H1 (cell line): ENCODE measurements around the gene IDI1. TPM values are rescaled to one million over a fixed set of nuclear protein-coding genes. Genes with fewer than 3 reads are reported as not detected.

ENCODE experiments used
- CTCF ChIA-PET: fragments of 300-600 bp; sonication (Branson Sonifier 250); formaldehyde crosslinking; loops from one replicate; lab custom pipeline; 2021; ENCODE audit not compliant: partially characterized antibody; lab: Charles Lee
- POLR2A ChIA-PET: fragments of 300-600 bp; sonication (Branson Sonifier 250); formaldehyde crosslinking; loops from one replicate; lab custom pipeline; 2021; ENCODE audit warnings: inconsistent platforms; ENCODE audit not compliant: partially characterized antibody; lab: Charles Lee
- DNase-seq, 2 experiments: peaks; one replicate each; pipeline versions ENCODE4 v3.0.0 to v3.0.0-alpha.2; 2010 to 2022; ENCODE audit warnings: low spot score in 2 of 2, low read depth in 1 of 2, mixed read lengths in 1 of 2
- FAIRE-seq: peaks from 2 replicates; lab custom pipeline; 2011; peaks lifted over from hg19 to GRCh38; lab: Jason Lieb, UNC
- H2AFZ ChIP-seq: 2 replicates; pipeline ENCODE4 v1.8.1; 2012; ENCODE audit warnings: low read length, inconsistent platforms
- H2AK5ac ChIP-seq: 2 replicates; pipeline ENCODE4 v1.6.1; 2013; ENCODE audit warnings: low read depth, low read length
- H2BK120ac ChIP-seq: replicated peaks from 2 replicates; pipeline ENCODE3; 2013; ENCODE audit warnings: low read depth, low read length, inconsistent platforms
- H2BK12ac ChIP-seq: 2 replicates; pipeline ENCODE4 v1.6.1; 2013; ENCODE audit warnings: low read depth, low read length
- H2BK15ac ChIP-seq: 2 replicates; pipeline ENCODE4 v1.6.1; 2013; ENCODE audit warnings: low read length
- H2BK20ac ChIP-seq: 2 replicates; pipeline ENCODE4 v1.6.1; 2013; ENCODE audit warnings: low read length
- H2BK5ac ChIP-seq: 2 replicates; pipeline ENCODE4 v1.6.1; 2013; ENCODE audit warnings: low read depth, low read length
- H3K14ac ChIP-seq: 2 replicates; pipeline ENCODE4 v1.6.1; 2013; ENCODE audit warnings: inconsistent platforms; ENCODE audit not compliant: insufficient read length
- H3K18ac ChIP-seq: 2 replicates; pipeline ENCODE4 v1.6.1; 2013; ENCODE audit warnings: low read length; ENCODE audit errors: extremely low read depth
- H3K23ac ChIP-seq: 2 replicates; pipeline ENCODE4 v1.6.1; 2013; ENCODE audit warnings: inconsistent platforms; ENCODE audit not compliant: insufficient read length
- H3K23me2 ChIP-seq: 2 replicates; pipeline ENCODE4 v1.6.1; 2013; ENCODE audit warnings: low read depth, low read length
- H3K27ac ChIP-seq: 2 replicates; pipeline ENCODE4 v1.6.1; 2011; ENCODE audit warnings: low read depth, low read length, inconsistent platforms
- H3K27me3 ChIP-seq, 4 experiments: replicated peaks in 1 of 4; 1 replicate in 1 of 4; 2 replicates in 3 of 4; pipeline versions ENCODE4 v1.6.1 to v1.8.1; 2011 to 2013; ENCODE audit warnings: low read length in 3 of 4, mild to moderate bottlenecking in 3 of 4, inconsistent platforms in 2 of 4, mixed read lengths in 2 of 4, moderate library complexity in 1 of 4; ENCODE audit not compliant: control insufficient read depth in 3 of 4, insufficient read depth in 3 of 4; ENCODE audit errors: extremely low read depth in 1 of 4
- H3K36me3 ChIP-seq, 4 experiments: 2 replicates each; pipeline versions ENCODE4 v1.6.1 to v1.8.1; 2011 to 2013; ENCODE audit warnings: mild to moderate bottlenecking in 4 of 4, low read length in 3 of 4, moderate library complexity in 2 of 4, control low read depth in 1 of 4, inconsistent platforms in 1 of 4; ENCODE audit not compliant: insufficient read depth in 4 of 4, control insufficient read depth in 2 of 4
- H3K4ac ChIP-seq: replicated peaks from 2 replicates; pipeline ENCODE3; 2013; ENCODE audit warnings: low read length, low read depth, mixed read lengths, inconsistent platforms; ENCODE audit not compliant: insufficient read length
- H3K4me1 ChIP-seq, 4 experiments: replicated peaks in 1 of 4; 1 replicate in 1 of 4; 2 replicates in 3 of 4; pipeline versions ENCODE4 v1.6.1 to v1.8.1; 2011 to 2013; ENCODE audit warnings: low read length in 3 of 4, inconsistent platforms in 2 of 4, mixed read lengths in 1 of 4; ENCODE audit not compliant: insufficient read depth in 4 of 4, control insufficient read depth in 3 of 4
- H3K4me2 ChIP-seq, 2 experiments: 2 replicates each; pipeline versions ENCODE4 v1.6.1 to v1.8.1; 2011 to 2013; ENCODE audit warnings: low read depth in 2 of 2, low read length in 2 of 2, control low read depth in 1 of 2, inconsistent platforms in 1 of 2, mild to moderate bottlenecking in 1 of 2; ENCODE audit not compliant: insufficient read depth in 1 of 2
- H3K4me3 ChIP-seq, 4 experiments: fragments of 200-600, 300-600 bp in 1 of 4; sonication (generic), shearing (Covaris generic), sonication (Bioruptor Twin) in 1 of 4; 2 replicates each; pipeline versions ENCODE4 v1.5.1 to v1.8.1; 2011 to 2016; ENCODE audit warnings: low read length in 4 of 4, low read depth in 3 of 4, control low read depth in 2 of 4, inconsistent platforms in 2 of 4, mild to moderate bottlenecking in 2 of 4, mixed read lengths in 1 of 4, moderate library complexity in 1 of 4; ENCODE audit not compliant: insufficient read depth in 2 of 4; ENCODE audit errors: extremely low read depth in 1 of 4
- H3K56ac ChIP-seq: replicated peaks from 2 replicates; pipeline ENCODE3; 2013; ENCODE audit warnings: low read depth, mild to moderate bottlenecking, mixed read lengths, low read length, inconsistent platforms; ENCODE audit not compliant: insufficient read length
- H3K79me1 ChIP-seq: 2 replicates; pipeline ENCODE4 v1.6.1; 2013; ENCODE audit warnings: low read depth, low read length, control low read depth
- H3K79me2 ChIP-seq, 2 experiments: 2 replicates each; pipeline versions ENCODE4 v1.6.1 to v1.8.1; 2012 to 2013; ENCODE audit warnings: low read length in 2 of 2, mild to moderate bottlenecking in 2 of 2, inconsistent platforms in 1 of 2; ENCODE audit not compliant: insufficient read depth in 2 of 2, control insufficient read depth in 1 of 2
- H3K9ac ChIP-seq, 4 experiments: replicated peaks in 1 of 4; 1 replicate in 1 of 4; 2 replicates in 3 of 4; pipeline versions ENCODE4 v1.6.1 to v1.8.1; 2011 to 2013; ENCODE audit warnings: low read depth in 3 of 4, low read length in 3 of 4, control low read depth in 2 of 4, mild to moderate bottlenecking in 2 of 4, moderate library complexity in 2 of 4, inconsistent platforms in 1 of 4; ENCODE audit errors: extremely low read depth in 1 of 4
- H3K9me3 ChIP-seq, 2 experiments: 2 replicates each; pipeline versions ENCODE4 v1.6.1 to v1.8.1; 2012 to 2013; ENCODE audit warnings: mild to moderate bottlenecking in 2 of 2, moderate library complexity in 2 of 2, control low read depth in 1 of 2, inconsistent platforms in 1 of 2, low read depth in 1 of 2, low read length in 1 of 2, mixed read lengths in 1 of 2; ENCODE audit not compliant: insufficient read depth in 2 of 2
- H4K20me1 ChIP-seq, 2 experiments: replicated peaks in 1 of 2; 2 replicates each; pipeline versions ENCODE3 to v1.8.1; 2011 to 2013; ENCODE audit warnings: inconsistent platforms in 2 of 2, low read length in 2 of 2, mild to moderate bottlenecking in 1 of 2; ENCODE audit not compliant: insufficient read depth in 2 of 2, control insufficient read depth in 1 of 2
- H4K5ac ChIP-seq: 2 replicates; pipeline ENCODE4 v1.6.1; 2013; ENCODE audit warnings: low read length, low read depth, mixed read lengths, inconsistent platforms; ENCODE audit not compliant: insufficient read length
- H4K8ac ChIP-seq: 2 replicates; pipeline ENCODE4 v1.8.0; 2013; ENCODE audit warnings: mild to moderate bottlenecking, moderate library complexity, low read length, inconsistent platforms; ENCODE audit not compliant: insufficient read depth; ENCODE audit errors: extremely low read depth
- H4K91ac ChIP-seq: replicated peaks from 2 replicates; pipeline ENCODE3; 2013; ENCODE audit warnings: low read length, mixed read lengths, inconsistent platforms; ENCODE audit not compliant: insufficient read length
- CTCF ChIP-seq, 3 experiments: IDR thresholded peaks; 1 replicate in 2 of 3; 2 replicates in 1 of 3; pipeline versions ENCODE4 v1.5.1 to v1.6.1; 2011; ENCODE audit warnings: low read length in 3 of 3, mild to moderate bottlenecking in 3 of 3, inconsistent platforms in 2 of 3, low read depth in 1 of 3, moderate library complexity in 1 of 3; ENCODE audit not compliant: insufficient read depth in 1 of 3; ENCODE audit errors: control extremely low read depth in 1 of 3
- RAD21 ChIP-seq, 2 experiments: IDR thresholded peaks in 1 of 2; conservative IDR thresholded peaks in 1 of 2; 2 replicates each; pipeline ENCODE4 v1.6.1; 2011; ENCODE audit warnings: low read depth in 2 of 2, low read length in 2 of 2, improper control_type of control experiment in 1 of 2, inconsistent platforms in 1 of 2, mild to moderate bottlenecking in 1 of 2, moderate library complexity in 1 of 2
- SP4 ChIP-seq: IDR thresholded peaks from 2 replicates; pipeline ENCODE4 v1.6.1; 2012; ENCODE audit warnings: low read length, inconsistent platforms
- WGBS, 2 experiments: shearing (Covaris generic) in 1 of 2; methylation state at CpG; one replicate each; pipeline versions ENCODE4 v1.1.6 to v1.1.7; 2013 to 2015; ENCODE audit warnings: low lambda C conversion rate in 2 of 2, mixed read lengths in 2 of 2, inconsistent platforms in 1 of 2, low coverage in 1 of 2, missing lambda C conversion rate in 1 of 2; ENCODE audit not compliant: insufficient replicate concordance in 2 of 2, insufficient coverage in 1 of 2, insufficient read length in 1 of 2; ENCODE audit errors: extremely low coverage in 1 of 2, missing lambda C conversion rate in 1 of 2; 5-methylcytosine and 5-hydroxymethylcytosine counted together
- polyA plus RNA-seq, 7 experiments: library from polyadenylated mRNA; depleted of rRNA in 3 of 7; stranded (reverse) in 5 of 7; unstranded in 2 of 7; fragments of >200 nt in 5 of 7; fragments of 200-250 nt in 2 of 7; gene quantifications; 1 replicate in 5 of 7; 2 replicates in 1 of 7; 4 replicates in 1 of 7; pipeline versions ENCODE4 v1.2.1 to v1.2.3, GENCODE V29; 2011 to 2013; ENCODE audit warnings: missing spikeins in 2 of 7, mixed read lengths in 2 of 7
- total RNA-seq: library from RNA; stranded (reverse); fragmentation: NEBNext Ultra II Directional; extraction: Animal tissue kit (Norgen Biotek cat#: 25700); gene quantifications from 2 replicates; pipeline ENCODE4 v1.2.1, GENCODE V29; 2021

Gene IDI1
- total and polyA plus RNA-seq, 2 of the 8 experiments (the other 6 are each of a cell fraction or from before 2014, with no cell fraction given): 35.3 to 56.6 TPM

GRCh38 chr10:1074052-1074747, 25.3 kb upstream of the IDI1 start:
- DNase-seq: peak in 1 of 2 experiments; percentile 38
- no peak overlapping the region for H2AFZ ChIP-seq
- H2BK15ac ChIP-seq: no peak overlapping the region
- no peak overlapping the region for H3K4me2 ChIP-seq
- no peaks in the 10 kb centered on the region for H3K23me2 ChIP-seq
- no peaks in the 10 kb centered on the region for H3K79me2 ChIP-seq
- no peaks in the 10 kb centered on the region for H3K27me3 ChIP-seq
- POLR2A ChIA-PET: interaction anchor here (1.0 kb wide), 1 partner anchor 26 kb away, joined by 4 read pairs; the partner anchor contains the start of gene IDI1
- H4K8ac ChIP-seq: 0 out of 2 replicates have a peak overlapping the region, but pooled peaks have one; percentile 46
- no peak overlapping the region for H3K27ac ChIP-seq
- peak overlapping the region; percentile 79; the same call in 1 of the 2 replicates for H2BK5ac ChIP-seq
- peaks cover 0 to 5% of the 10 kb centered on the region in 2 experiments for H4K20me1 ChIP-seq
- no peak overlapping the region for H4K91ac ChIP-seq
- no peak overlapping the region for H3K4ac ChIP-seq
- no peak overlapping the region for H3K9ac ChIP-seq
- H2BK120ac ChIP-seq: no peak overlapping the region
- H3K4me1 ChIP-seq: peaks cover 0 to 3% (median 0%) of the 10 kb centered on the region in 4 experiments; a peak in 1 of 7 replicates
- no peaks in the 10 kb centered on the region for H3K9me3 ChIP-seq
- no peak overlapping the region for H3K18ac ChIP-seq
- H3K56ac ChIP-seq: no peak overlapping the region
- H2BK20ac ChIP-seq: no peak overlapping the region
- H3K23ac ChIP-seq: no peak overlapping the region
- H3K36me3 ChIP-seq: peaks cover 0 to 22% (median 2%) of the 10 kb centered on the region in 4 experiments; a peak in 6 of 8 replicates
- WGBS, 2 experiments: 90% methylated on average over 21 of the region's 24 CpGs; no CpG with 5 or more reads in 1 of the 2 experiments
- H2AK5ac ChIP-seq: no peak overlapping the region
- no peak overlapping the region for H3K4me3 ChIP-seq
- TF ChIP-seq SP4: no peak
- TF ChIP-seq RAD21 (IDR thresholded peaks at IDR 0.05 in 1 of 2, conservative IDR thresholded peaks at IDR 0.05 in 1 of 2; ENCODE audit: low read depth in 2 of 2, low read length in 2 of 2): peak; percentile 27 to 30; a peak in 2 of 4 replicates
- peak; percentile 2 to 34 (median 8); a peak in 3 of 4 replicates for TF ChIP-seq CTCF (IDR thresholded peaks at IDR 0.05; ENCODE audit: control extremely low read depth in 1 of 3, insufficient read depth in 1 of 3, low read depth in 1 of 3, low read length in 3 of 3)
- TF ChIP-seq, all 59 proteins: peak for 2
- Histone ChIP-seq H4K5ac (no peak overlapping the region), H3K14ac (no peak overlapping the region), H2BK12ac (no peak overlapping the region), H3K79me1 (no peaks in the 10 kb centered on the region; the same call in 1 of the 2 replicates)
- CTCF ChIA-PET: interaction anchor here (0.6 to 2.7 kb wide), 15 partner anchors 10 to 449 kb away, joined by 3 to 15 read pairs (median 4); no protein-coding TSS in a partner anchor
- FAIRE-seq: no peak
